Stimulated activated CD8-positive, alpha-beta memory T cell treated with anti-CD3 and anti-CD28 coated beads, Interleukin-12 subunit alpha, Interleukin-12 subunit beta, amount 100 ng/mL, for 1 hour (primary cell): ENCODE results near the gene EPHA2.
"Not testable (repeated sequence)": the region's sequence is repeated elsewhere in the genome, so short reads cannot be mapped to it uniquely, and the experiment has no call there.

Experiments used
- DNase-seq: peaks from one replicate; pipeline ENCODE4 v3.0.0-alpha.2; 2020; ENCODE audit warnings: low read depth

EPHA2 gene

GRCh38 chr1:16183765-16184556, 28.1 kb upstream of the EPHA2 start:
- DNase-seq = no peak

- no peak for DNase-seq
Measured at GRCh38 chr1:16183179-16183578, 27.3 kb upstream of the EPHA2 start.

- no peak for DNase-seq
Measured at GRCh38 chr1:16181887-16182719, 26.2 kb upstream of the EPHA2 start.

GRCh38 chr1:16180291-16180824, 24.5 kb upstream of the EPHA2 start:
- DNase-seq = no peak

GRCh38 chr1:16178596-16179497, 23.0 kb upstream of the EPHA2 start:
- DNase-seq = no peak

GRCh38 chr1:16177306-16177705, 21.4 kb upstream of the EPHA2 start:
- DNase-seq = no peak

GRCh38 chr1:16176653-16177052, 20.8 kb upstream of the EPHA2 start:
- DNase-seq = no peak

GRCh38 chr1:16175610-16176553, 20.0 kb upstream of the EPHA2 start:
- no peak for DNase-seq

- no peak for DNase-seq
Measured at GRCh38 chr1:16174886-16175598, 19.2 kb upstream of the EPHA2 start.

GRCh38 chr1:16174261-16174868, 18.5 kb upstream of the EPHA2 start:
- DNase-seq = no peak

- no peak for DNase-seq
Measured at GRCh38 chr1:16173447-16174260, 17.8 kb upstream of the EPHA2 start.

- no peak for DNase-seq
Measured at GRCh38 chr1:16172964-16173446, 17.1 kb upstream of the EPHA2 start.

- DNase-seq = no peak
Measured at GRCh38 chr1:16172218-16172830, 16.5 kb upstream of the EPHA2 start.

GRCh38 chr1:16171314-16172151, 15.7 kb upstream of the EPHA2 start:
- no peak for DNase-seq

GRCh38 chr1:16170283-16170673, 14.4 kb upstream of the EPHA2 start:
- no peak for DNase-seq

GRCh38 chr1:16168622-16169360, 12.9 kb upstream of the EPHA2 start:
- no peak for DNase-seq

GRCh38 chr1:16168144-16168495, 12.3 kb upstream of the EPHA2 start:
- not testable (repeated sequence) for DNase-seq
